Glutamatergic neuron (in vitro differentiated cells): Measurements from ENCODE around the gene MUC6. TPM values are rescaled to one million over a fixed set of nuclear protein-coding genes. Genes with fewer than 3 reads are reported as not detected.
A peak's percentile ranks its signal among the peaks of the same experiment; 100 is the strongest.

Experiments used
- DNase-seq: peaks from one replicate; pipeline ENCODE4 v3.0.0; 2022
- H3K27ac Mint-ChIP-seq: one replicate; pipeline ENCODE4 v1.8.0; 2020; ENCODE audit warnings: mild to moderate bottlenecking, mixed read lengths, inconsistent platforms; ENCODE audit not compliant: unreplicated experiment
- H3K27me3 Mint-ChIP-seq: one replicate; pipeline ENCODE4 v1.8.0; 2020; ENCODE audit warnings: mild to moderate bottlenecking, moderate library complexity, mixed read lengths, inconsistent platforms; ENCODE audit not compliant: unreplicated experiment
- H3K36me3 Mint-ChIP-seq: one replicate; pipeline ENCODE4 v1.8.0; 2020; ENCODE audit warnings: mild to moderate bottlenecking, mixed read lengths, inconsistent platforms; ENCODE audit not compliant: unreplicated experiment
- H3K4me1 Mint-ChIP-seq: one replicate; pipeline ENCODE4 v1.8.0; 2020; ENCODE audit warnings: mild to moderate bottlenecking, low read depth, mixed read lengths, inconsistent platforms; ENCODE audit not compliant: unreplicated experiment
- H3K4me3 Mint-ChIP-seq: one replicate; pipeline ENCODE4 v1.8.0; 2020; ENCODE audit warnings: mild to moderate bottlenecking, mixed read lengths, inconsistent platforms; ENCODE audit not compliant: unreplicated experiment
- H3K9me3 Mint-ChIP-seq: one replicate; pipeline ENCODE4 v1.8.0; 2020; ENCODE audit warnings: mild to moderate bottlenecking, moderate library complexity, mixed read lengths, inconsistent platforms; ENCODE audit not compliant: unreplicated experiment
- total RNA-seq: library from RNA; stranded (reverse); fragmentation: NEBNext Ultra II Directional; extraction: Animal tissue kit (Norgen Biotek cat#: 25700); gene quantifications from one replicate; pipeline ENCODE4 v1.2.1, GENCODE V29; 2021; ENCODE audit not compliant: unreplicated experiment
- TF ChIP-seq, protein P1 (sequence below): fragments of 200-600 bp; sonication (generic); IDR thresholded peaks from one replicate; pipeline ENCODE4 v1.5.0; 2021; ENCODE audit not compliant: partially characterized antibody, unreplicated experiment

MUC6 gene
- total RNA-seq, 1 donor from 2014 or later: not detected

- DNase-seq: no peak
- Mint-ChIP-seq H3K27me3 (peaks cover 4% of the 10 kb centered on the region), H3K36me3 (no peaks in the 10 kb centered on the region), H3K27ac (no peak overlapping the region), H3K4me3 (no peak overlapping the region), H3K9me3 (no peaks in the 10 kb centered on the region), H3K4me1 (no peaks in the 10 kb centered on the region)
- TF ChIP-seq, protein P1, sequence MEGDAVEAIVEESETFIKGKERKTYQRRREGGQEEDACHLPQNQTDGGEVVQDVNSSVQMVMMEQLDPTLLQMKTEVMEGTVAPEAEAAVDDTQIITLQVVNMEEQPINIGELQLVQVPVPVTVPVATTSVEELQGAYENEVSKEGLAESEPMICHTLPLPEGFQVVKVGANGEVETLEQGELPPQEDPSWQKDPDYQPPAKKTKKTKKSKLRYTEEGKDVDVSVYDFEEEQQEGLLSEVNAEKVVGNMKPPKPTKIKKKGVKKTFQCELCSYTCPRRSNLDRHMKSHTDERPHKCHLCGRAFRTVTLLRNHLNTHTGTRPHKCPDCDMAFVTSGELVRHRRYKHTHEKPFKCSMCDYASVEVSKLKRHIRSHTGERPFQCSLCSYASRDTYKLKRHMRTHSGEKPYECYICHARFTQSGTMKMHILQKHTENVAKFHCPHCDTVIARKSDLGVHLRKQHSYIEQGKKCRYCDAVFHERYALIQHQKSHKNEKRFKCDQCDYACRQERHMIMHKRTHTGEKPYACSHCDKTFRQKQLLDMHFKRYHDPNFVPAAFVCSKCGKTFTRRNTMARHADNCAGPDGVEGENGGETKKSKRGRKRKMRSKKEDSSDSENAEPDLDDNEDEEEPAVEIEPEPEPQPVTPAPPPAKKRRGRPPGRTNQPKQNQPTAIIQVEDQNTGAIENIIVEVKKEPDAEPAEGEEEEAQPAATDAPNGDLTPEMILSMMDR: no peak
Observed at GRCh38 chr11:1072116-1072820, 35.8 kb upstream of the MUC6 start.

DNA sequence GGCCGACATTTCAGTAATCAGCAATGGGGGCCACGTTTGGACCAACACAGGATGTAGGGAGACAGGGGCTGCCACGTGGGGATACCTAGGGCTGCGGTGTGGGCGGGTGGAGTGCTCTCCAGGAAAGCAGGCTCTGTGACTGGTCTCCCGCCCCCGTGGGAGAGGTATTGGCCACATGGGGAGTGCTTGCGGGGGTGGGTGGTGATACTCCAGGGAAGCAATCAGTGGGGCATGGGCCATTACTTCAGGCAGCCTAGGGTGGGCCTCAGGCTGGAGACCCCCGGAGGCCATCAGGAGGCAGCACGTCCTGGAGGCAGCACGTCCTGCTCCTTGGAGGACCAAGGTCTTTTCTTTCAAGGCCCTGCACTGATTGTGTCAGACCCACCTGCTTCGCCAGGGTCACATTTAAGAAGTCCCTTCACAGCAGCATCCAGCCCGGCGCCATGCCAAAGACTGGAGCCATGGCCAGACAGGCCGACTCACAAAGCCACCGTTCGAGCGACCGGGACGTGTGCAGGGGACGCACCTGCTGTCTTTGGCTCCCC lies 35.1 kb upstream of the MUC6 start:
- TF ChIP-seq, protein P1: no peak
- no peak for DNase-seq
- Mint-ChIP-seq H3K36me3 (no peaks in the 10 kb centered on the region), H3K27ac (no peak overlapping the region), H3K4me3 (no peak overlapping the region), H3K27me3 (peaks cover 4% of the 10 kb centered on the region), H3K4me1 (no peaks in the 10 kb centered on the region), H3K9me3 (no peaks in the 10 kb centered on the region)

DNA sequence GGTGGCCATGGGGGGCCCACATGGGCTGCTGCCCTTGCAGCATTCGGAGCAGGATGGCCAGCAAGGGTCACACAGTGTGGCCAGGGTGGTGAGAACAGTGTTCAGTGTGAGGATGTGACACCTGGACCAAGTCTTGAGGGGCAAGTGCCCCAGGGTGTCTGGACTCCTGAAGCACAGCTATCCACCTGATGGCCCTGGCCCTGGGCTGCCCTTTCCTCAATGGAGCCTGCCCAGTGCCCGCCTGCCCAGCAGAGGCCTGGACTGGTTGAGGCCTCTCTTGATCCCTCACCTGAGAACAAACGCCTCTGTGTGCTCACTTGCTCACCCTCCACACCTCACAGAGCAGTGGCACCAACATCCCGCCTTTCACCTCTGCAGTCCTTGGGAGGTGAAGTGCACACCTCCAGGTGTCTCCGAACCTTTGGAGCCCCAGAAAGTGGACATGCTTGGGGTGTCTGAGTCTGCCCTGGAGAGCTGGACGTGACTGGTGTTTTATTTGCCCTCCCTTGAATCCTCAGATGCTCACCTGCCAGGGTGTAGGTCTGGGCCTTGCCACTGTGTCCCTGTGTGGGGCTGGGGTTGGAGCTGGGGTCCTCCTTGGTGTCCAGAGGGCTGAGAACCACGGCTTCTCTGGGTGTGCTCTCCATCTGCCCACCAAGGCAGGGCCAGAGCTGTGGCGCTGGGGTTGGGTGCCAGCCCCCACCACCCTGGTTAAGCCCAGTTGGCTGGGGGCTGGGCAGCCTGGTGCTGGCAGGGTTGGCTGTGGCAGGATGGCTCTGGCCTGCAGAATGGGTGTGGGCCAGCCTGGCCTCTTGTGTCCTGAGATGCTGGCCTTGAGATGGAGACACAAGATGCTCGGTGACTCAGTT lies 34.3 kb upstream of the MUC6 start:
- DNase-seq: no peak
- Mint-ChIP-seq H3K36me3 (no peaks in the 10 kb centered on the region), H3K9me3 (no peaks in the 10 kb centered on the region), H3K27ac (no peak overlapping the region), H3K27me3 (peaks cover 4% of the 10 kb centered on the region), H3K4me1 (no peaks in the 10 kb centered on the region), H3K4me3 (no peak overlapping the region)
- TF ChIP-seq, protein P1: no peak

DNA sequence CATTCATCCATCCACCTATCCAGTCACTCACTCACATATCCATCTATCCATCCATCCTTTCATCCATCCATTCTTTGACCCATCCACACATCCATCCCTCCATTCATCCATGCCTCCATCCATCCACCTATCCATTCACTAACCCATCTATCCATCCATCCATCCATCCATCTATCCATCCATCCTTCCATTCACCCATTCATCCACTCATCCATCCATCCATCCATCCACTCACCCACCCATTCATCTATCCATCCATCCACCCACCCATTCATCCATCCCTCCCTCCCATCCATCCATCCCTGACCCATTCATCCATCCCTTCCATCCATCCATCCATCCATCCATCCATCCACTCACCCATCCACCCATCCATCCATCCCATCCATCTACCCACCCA lies 33.2 kb upstream of the MUC6 start:
- Mint-ChIP-seq H3K27ac (no peak overlapping the region), H3K36me3 (no peaks in the 10 kb centered on the region), H3K27me3 (peaks cover 4% of the 10 kb centered on the region), H3K4me3 (peak overlapping the region; percentile 12), H3K9me3 (no peaks in the 10 kb centered on the region), H3K4me1 (no peaks in the 10 kb centered on the region)
- DNase-seq: no peak
- TF ChIP-seq, protein P1: no peak
